ENCODE measurements around the gene SRP9. TPM values are rescaled to one million over a fixed set of nuclear protein-coding genes. Genes with fewer than 3 reads are reported as not detected.
"Not testable (repeated sequence)": the region's sequence is repeated elsewhere in the genome, so short reads cannot be mapped to it uniquely, and the experiment has no call there.

Gene SRP9
- total and polyA plus RNA-seq, 2 donors, result 310 to 362 TPM

DNA sequence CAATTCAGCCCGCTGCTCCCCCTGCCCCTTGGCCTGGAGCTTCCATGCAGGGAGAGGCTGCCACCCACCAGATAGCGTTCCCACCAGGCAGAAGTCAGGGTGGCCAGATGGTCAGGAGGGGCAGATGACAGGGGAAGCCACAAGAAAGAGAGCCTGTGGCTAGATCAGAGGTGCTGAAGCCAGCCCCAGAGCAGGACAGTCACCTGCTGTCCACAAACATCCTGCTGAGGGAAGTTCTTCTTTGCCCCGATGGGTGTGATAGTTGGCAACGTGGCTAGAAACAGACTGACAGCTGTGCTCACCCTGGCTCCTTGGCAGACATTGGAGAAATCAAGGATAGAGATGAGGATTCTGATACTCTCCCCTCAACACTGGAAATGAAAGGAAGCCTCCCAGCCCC, 27.2 kb upstream of the SRP9 start:
- H3K4me3 ChIP-seq (ENCODE audit: low read length in 2 of 2), result no peak overlapping the region
- H3K27me3 ChIP-seq (ENCODE audit: control insufficient read depth in 2 of 2, insufficient read depth in 1 of 2, low read length in 1 of 2), result no peaks in the 10 kb centered on the region
- no peak for DNase-seq (ENCODE audit: low read depth in 6 of 9, low spot score in 9 of 9)
- no peaks in the 10 kb centered on the region for H3K36me3 ChIP-seq (ENCODE audit: control insufficient read depth in 2 of 2, insufficient read depth in 2 of 2, low read length in 1 of 2)
- H3K27ac ChIP-seq (ENCODE audit: low read depth in 1 of 2, low read length in 1 of 2), result no peak overlapping the region
- 34% methylated on average over 4 of the region's 4 CpGs for WGBS
- H3K9me3 ChIP-seq (ENCODE audit: control insufficient read depth in 2 of 2, insufficient read depth in 1 of 2, low read length in 1 of 2), result no peaks in the 10 kb centered on the region
- H3K4me1 ChIP-seq (ENCODE audit: control insufficient read depth in 2 of 2, insufficient read depth in 2 of 2, low read length in 2 of 2), result peaks cover 0 to 6% of the 10 kb centered on the region in 2 donors

DNA sequence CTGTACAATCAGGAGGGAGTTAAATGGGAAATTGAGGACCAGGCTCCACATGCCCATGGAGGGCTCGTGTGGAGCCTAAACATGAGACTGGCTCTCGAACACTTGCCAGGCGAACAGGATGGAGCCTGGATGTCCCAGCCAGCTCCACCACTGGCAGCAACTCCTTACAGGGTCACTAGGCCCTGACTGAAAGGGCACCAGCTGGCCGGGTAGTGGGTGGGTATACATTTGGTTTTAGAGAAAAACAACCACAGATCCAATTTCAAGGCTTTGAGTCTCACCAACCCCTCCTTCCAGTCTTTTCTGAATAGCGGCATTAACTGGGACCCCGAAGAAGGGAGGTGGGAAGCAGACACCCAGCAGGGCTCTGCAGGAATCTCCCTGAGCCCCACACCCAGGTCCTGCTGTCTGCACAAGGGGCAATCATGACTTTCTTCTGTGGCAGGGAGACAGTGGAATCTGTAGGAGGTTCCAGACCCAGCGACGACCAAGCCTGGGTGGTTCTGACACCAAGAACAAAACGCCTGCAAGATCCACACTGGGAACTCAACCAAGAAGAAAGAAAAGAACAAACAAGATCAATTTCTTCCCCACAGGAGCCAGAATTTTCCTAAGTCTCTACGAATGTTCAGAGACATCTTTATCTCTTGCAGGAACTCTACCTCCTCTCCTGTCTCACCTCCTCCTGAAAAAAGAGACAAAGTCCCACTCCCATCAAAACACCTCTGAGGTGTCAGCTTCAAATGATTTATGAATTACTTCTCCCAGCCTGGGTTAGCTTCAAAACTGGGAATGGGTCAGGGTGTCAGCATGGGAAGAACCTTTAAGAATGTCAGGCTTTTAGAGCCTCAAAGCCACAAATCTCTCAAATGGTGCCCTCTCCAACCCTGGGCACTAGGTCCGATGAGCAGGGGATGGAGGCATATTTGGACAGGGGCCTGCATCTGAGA, 26.5 kb upstream of the SRP9 start:
- H3K36me3 ChIP-seq (ENCODE audit: control insufficient read depth in 2 of 2, insufficient read depth in 2 of 2, low read length in 1 of 2), result no peaks in the 10 kb centered on the region

DNA sequence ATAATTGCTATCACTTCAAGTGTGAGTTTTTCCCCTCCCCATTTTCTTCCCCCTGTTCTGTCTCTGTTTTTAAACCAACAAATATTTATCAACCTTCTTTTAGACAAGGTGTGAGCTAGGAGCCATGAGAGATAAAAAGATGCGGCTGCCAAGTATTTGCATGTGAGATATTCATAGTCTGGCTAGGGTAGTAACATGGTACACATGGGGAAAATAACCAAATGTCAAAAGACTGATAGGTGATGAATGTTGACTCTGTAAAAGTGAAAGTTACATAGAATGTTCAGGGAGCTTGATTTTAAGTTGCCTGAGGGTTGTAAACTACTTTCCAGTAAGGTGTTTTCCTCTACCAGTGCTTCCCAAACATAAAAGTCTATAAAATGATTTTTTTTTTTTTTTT, 25.4 kb upstream of the SRP9 start:
- Histone ChIP-seq H3K4me3 (ENCODE audit: low read length in 2 of 2) (no peak overlapping the region), H3K9me3 (ENCODE audit: control insufficient read depth in 2 of 2, insufficient read depth in 1 of 2, low read length in 1 of 2) (no peaks in the 10 kb centered on the region), H3K36me3 (ENCODE audit: control insufficient read depth in 2 of 2, insufficient read depth in 2 of 2, low read length in 1 of 2) (no peaks in the 10 kb centered on the region), H3K4me1 (ENCODE audit: control insufficient read depth in 2 of 2, insufficient read depth in 2 of 2, low read length in 2 of 2) (peaks cover 0 to 15% of the 10 kb centered on the region in 2 donors), H3K27ac (ENCODE audit: low read depth in 1 of 2, low read length in 1 of 2) (no peak overlapping the region), H3K27me3 (ENCODE audit: control insufficient read depth in 2 of 2, insufficient read depth in 1 of 2, low read length in 1 of 2) (no peaks in the 10 kb centered on the region)
- 97% methylated on average over 1 of the region's 1 CpG for WGBS
- DNase-seq (ENCODE audit: low read depth in 6 of 9, low spot score in 9 of 9), result no peak

More for the DNA sequence above, 26.5 kb upstream of the SRP9 start:
- peaks cover 0 to 14% of the 10 kb centered on the region in 2 donors for H3K4me1 ChIP-seq (ENCODE audit: control insufficient read depth in 2 of 2, insufficient read depth in 2 of 2, low read length in 2 of 2)
- H3K4me3 ChIP-seq (ENCODE audit: low read length in 2 of 2), result no peak overlapping the region
- no peak for DNase-seq (ENCODE audit: low read depth in 6 of 9, low spot score in 9 of 9)
- WGBS, result 96% methylated on average over 11 of the region's 11 CpGs
- H3K9me3 ChIP-seq (ENCODE audit: control insufficient read depth in 2 of 2, insufficient read depth in 1 of 2, low read length in 1 of 2), result no peaks in the 10 kb centered on the region
- H3K27me3 ChIP-seq (ENCODE audit: control insufficient read depth in 2 of 2, insufficient read depth in 1 of 2, low read length in 1 of 2), result no peaks in the 10 kb centered on the region
- H3K27ac ChIP-seq (ENCODE audit: low read depth in 1 of 2, low read length in 1 of 2), result no peak overlapping the region

DNA sequence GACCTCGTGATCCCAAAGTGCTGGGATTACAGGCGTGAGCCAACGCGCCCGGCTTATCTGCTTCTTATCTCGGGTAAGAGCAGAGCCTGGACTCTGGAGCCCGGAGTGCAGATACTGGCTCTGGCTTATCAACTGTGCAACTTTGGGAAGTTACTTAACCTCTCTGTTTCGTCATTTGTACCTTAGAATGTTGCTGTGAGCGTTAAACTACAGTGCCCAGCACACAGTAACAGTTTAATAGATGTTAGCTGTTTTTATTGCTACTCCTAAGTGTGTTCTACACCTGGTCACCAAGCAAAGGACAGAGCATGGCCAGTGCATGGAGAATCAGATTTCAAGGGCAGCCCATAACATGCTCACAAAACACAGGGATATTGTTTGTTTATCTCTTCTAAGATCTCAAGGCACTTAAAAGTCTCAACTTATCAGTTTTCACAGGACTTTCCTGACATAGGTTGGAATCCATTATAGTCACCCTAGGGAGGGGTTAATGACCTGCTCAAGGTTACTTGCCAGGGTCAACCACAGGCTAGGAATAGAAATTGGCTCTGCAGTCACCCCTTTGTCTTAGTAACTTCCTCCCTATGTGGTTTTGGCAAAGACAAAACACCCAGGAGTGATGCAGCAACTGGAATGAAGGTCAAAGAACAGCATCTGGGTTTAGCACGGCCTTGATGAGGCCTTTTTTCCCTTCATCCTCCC, 22.5 kb upstream of the SRP9 start:
- H3K36me3 ChIP-seq (ENCODE audit: control insufficient read depth in 2 of 2, insufficient read depth in 2 of 2, low read length in 1 of 2), result no peaks in the 10 kb centered on the region
- no peaks in the 10 kb centered on the region for H3K27me3 ChIP-seq (ENCODE audit: control insufficient read depth in 2 of 2, insufficient read depth in 1 of 2, low read length in 1 of 2)
- no peak overlapping the region for H3K4me3 ChIP-seq (ENCODE audit: low read length in 2 of 2)
- 87% methylated on average over 10 of the region's 10 CpGs for WGBS
- H3K4me1 ChIP-seq (ENCODE audit: control insufficient read depth in 2 of 2, insufficient read depth in 2 of 2, low read length in 2 of 2), result peaks cover 0 to 15% of the 10 kb centered on the region in 2 donors
- DNase-seq (ENCODE audit: low read depth in 6 of 9, low spot score in 9 of 9), result no peak
- no peaks in the 10 kb centered on the region for H3K9me3 ChIP-seq (ENCODE audit: control insufficient read depth in 2 of 2, insufficient read depth in 1 of 2, low read length in 1 of 2)
- H3K27ac ChIP-seq (ENCODE audit: low read depth in 1 of 2, low read length in 1 of 2), result no peak overlapping the region

DNA sequence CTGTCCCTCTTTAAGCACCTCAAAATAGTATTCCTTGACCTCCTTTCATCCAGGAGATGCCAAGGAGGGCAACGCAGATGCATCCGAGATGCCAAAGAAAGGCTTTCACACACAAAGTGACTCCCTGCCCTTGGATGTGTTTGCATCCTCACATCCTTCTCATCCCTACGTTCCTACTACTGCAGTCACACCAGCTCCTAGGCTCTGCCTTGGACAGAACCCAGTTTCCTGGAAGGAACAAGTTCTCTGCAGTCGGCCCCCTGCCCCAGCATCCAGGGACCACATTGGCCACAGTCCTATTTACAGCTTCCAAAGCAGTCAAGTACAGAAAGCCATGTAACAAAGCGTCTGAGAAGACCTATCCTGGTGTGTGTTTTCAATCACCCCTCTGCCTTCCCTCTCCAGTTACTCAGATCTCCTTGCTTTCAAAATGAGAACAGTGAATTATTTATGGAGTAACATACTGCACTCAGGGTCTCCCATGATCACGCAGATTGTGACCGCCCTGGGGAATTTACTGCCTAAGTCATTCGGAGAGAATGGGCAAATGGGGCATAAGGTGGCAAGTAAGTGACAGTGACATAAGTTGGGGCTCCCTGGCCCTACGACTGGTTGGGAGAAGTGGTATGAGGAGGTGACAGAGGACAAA, 21.8 kb upstream of the SRP9 start:
- no peak overlapping the region for H3K4me3 ChIP-seq (ENCODE audit: low read length in 2 of 2)
- 96% methylated on average over 9 of the region's 9 CpGs for WGBS
- peak overlapping the region in 1 of 2 donors; percentile 1 for H3K27ac ChIP-seq (ENCODE audit: low read depth in 1 of 2, low read length in 1 of 2)
- no peaks in the 10 kb centered on the region for H3K27me3 ChIP-seq (ENCODE audit: control insufficient read depth in 2 of 2, insufficient read depth in 1 of 2, low read length in 1 of 2)
- peaks cover 0 to 15% of the 10 kb centered on the region in 2 donors for H3K4me1 ChIP-seq (ENCODE audit: control insufficient read depth in 2 of 2, insufficient read depth in 2 of 2, low read length in 2 of 2)
- no peaks in the 10 kb centered on the region for H3K36me3 ChIP-seq (ENCODE audit: control insufficient read depth in 2 of 2, insufficient read depth in 2 of 2, low read length in 1 of 2)
- no peak for DNase-seq (ENCODE audit: low read depth in 6 of 9, low spot score in 9 of 9)
- H3K9me3 ChIP-seq (ENCODE audit: control insufficient read depth in 2 of 2, insufficient read depth in 1 of 2, low read length in 1 of 2), result no peaks in the 10 kb centered on the region

DNA sequence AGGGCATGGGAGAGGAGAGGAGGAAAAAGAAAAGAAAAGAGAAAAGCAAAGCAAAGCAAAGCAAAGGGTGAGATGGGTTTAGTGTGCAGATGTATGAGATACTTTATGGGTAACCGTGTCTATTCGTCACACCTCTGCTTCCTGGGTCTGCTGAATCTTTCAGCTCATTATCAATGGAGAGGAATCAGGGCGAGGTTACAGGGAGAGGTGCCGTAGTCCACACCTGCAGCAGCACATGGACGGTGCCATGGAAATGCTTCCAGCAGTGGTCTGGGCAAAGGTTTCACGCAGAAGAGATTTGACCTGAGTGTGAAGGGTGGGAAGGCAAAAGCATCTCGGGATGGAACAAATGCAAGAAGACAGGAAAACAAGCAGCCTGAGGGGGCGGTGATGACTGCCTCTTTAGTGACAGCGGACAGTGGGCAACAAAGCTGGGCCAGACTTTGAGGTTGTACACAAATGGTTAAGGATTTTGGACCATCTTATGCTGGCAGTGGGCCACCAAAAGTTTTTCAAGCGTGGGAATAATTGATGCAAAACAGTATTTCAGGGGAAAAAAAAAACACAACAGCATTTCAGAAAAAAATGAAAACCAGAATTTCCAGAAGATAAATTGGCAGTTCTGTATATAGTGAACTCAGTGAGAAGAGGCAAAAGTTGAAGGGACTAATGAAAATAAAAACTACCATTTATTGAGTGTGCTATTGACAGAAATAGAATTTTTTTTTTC, 19.5 kb upstream of the SRP9 start:
- Histone ChIP-seq H3K9me3 (ENCODE audit: control insufficient read depth in 2 of 2, insufficient read depth in 1 of 2, low read length in 1 of 2) (no peaks in the 10 kb centered on the region), H3K4me3 (ENCODE audit: low read length in 2 of 2) (no peak overlapping the region), H3K4me1 (ENCODE audit: control insufficient read depth in 2 of 2, insufficient read depth in 2 of 2, low read length in 2 of 2) (peaks cover 0 to 20% of the 10 kb centered on the region in 2 donors), H3K27ac (ENCODE audit: low read depth in 1 of 2, low read length in 1 of 2) (peak overlapping the region in 1 of 2 donors; percentile 31), H3K36me3 (ENCODE audit: control insufficient read depth in 2 of 2, insufficient read depth in 2 of 2, low read length in 1 of 2) (no peaks in the 10 kb centered on the region), H3K27me3 (ENCODE audit: control insufficient read depth in 2 of 2, insufficient read depth in 1 of 2, low read length in 1 of 2) (no peaks in the 10 kb centered on the region)
- DNase-seq (ENCODE audit: low read depth in 6 of 9, low spot score in 9 of 9), result no peak
- WGBS, result 94% methylated on average over 10 of the region's 10 CpGs

DNA sequence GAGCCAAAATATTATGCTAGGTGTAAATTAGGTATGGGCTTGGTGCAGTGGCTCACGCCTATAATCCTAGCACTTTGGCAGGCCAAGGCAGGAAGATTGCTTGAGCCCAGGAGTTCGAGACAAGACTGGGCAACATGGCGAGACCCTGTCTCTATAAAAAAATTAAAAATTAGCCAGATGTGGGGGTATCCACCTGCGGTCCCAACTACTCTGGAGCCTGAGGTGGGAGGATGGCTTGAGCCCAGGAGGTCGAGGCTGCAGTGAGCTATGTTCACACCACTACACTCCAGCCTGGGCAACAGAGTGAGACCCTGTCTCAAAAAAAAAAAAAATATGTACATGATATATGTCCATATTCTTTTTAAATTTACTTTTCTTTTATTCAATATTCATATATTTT, 17.7 kb upstream of the SRP9 start:
- DNase-seq (ENCODE audit: low read depth in 6 of 9, low spot score in 9 of 9); H3K27ac ChIP-seq (ENCODE audit: low read depth in 1 of 2, low read length in 1 of 2); H3K9me3 ChIP-seq (ENCODE audit: control insufficient read depth in 2 of 2, insufficient read depth in 1 of 2, low read length in 1 of 2); H3K27me3 ChIP-seq (ENCODE audit: control insufficient read depth in 2 of 2, insufficient read depth in 1 of 2, low read length in 1 of 2); H3K4me3 ChIP-seq (ENCODE audit: low read length in 2 of 2); H3K36me3 ChIP-seq (ENCODE audit: control insufficient read depth in 2 of 2, insufficient read depth in 2 of 2, low read length in 1 of 2): not testable (repeated sequence)
- peaks cover 0 to 18% of the 10 kb centered on the region in 2 donors for H3K4me1 ChIP-seq (ENCODE audit: control insufficient read depth in 2 of 2, insufficient read depth in 2 of 2, low read length in 2 of 2)
- WGBS, result over 99% methylated on average over 5 of the region's 5 CpGs

DNA sequence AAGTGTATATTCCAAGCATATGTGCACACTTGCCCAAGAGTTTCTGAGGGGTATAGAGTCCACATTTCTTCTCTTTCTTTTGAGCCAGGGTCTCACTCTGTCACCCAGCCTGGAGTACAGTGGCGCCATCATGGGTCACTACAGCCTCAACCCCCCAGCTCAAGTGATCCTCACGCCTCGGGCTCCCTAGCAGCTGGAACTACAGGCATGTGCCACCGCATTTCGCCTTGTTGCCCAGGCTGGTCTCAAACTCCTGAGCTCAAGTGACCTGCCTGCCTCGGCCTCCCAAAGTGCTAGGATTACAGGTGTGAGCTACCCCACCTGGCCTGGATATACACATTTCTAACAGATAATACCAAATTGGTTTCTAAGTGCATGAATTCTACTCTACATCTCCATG, 17.1 kb upstream of the SRP9 start:
- no peaks in the 10 kb centered on the region for H3K27me3 ChIP-seq (ENCODE audit: control insufficient read depth in 2 of 2, insufficient read depth in 1 of 2, low read length in 1 of 2)
- H3K4me3 ChIP-seq (ENCODE audit: low read length in 2 of 2), result no peak overlapping the region
- H3K4me1 ChIP-seq (ENCODE audit: control insufficient read depth in 2 of 2, insufficient read depth in 2 of 2, low read length in 2 of 2), result peaks cover 0 to 12% of the 10 kb centered on the region in 2 donors
- no peaks in the 10 kb centered on the region for H3K36me3 ChIP-seq (ENCODE audit: control insufficient read depth in 2 of 2, insufficient read depth in 2 of 2, low read length in 1 of 2)
- no peaks in the 10 kb centered on the region for H3K9me3 ChIP-seq (ENCODE audit: control insufficient read depth in 2 of 2, insufficient read depth in 1 of 2, low read length in 1 of 2)
- WGBS, result 98% methylated on average over 6 of the region's 6 CpGs
- no peak for DNase-seq (ENCODE audit: low read depth in 6 of 9, low spot score in 9 of 9)
- no peak overlapping the region for H3K27ac ChIP-seq (ENCODE audit: low read depth in 1 of 2, low read length in 1 of 2)

Data from thymus (tissue), 11 donors.